Lower leg skin (tissue), 4 donors: ENCODE measurements around the gene MYADML2. TPM values are rescaled to one million over a fixed set of nuclear protein-coding genes. Genes with fewer than 3 reads are reported as not detected.
"Not testable (repeated sequence)": the region's sequence is repeated elsewhere in the genome, so short reads cannot be mapped to it uniquely, and the experiment has no call there.

Experiments
- DNase-seq, 2 donors: peaks; one replicate each; pipeline ENCODE4 v3.0.0-alpha.2; 2019; ENCODE audit warnings: low spot score in 2 of 2
- H3K4me3 ChIP-seq: fragments of 200-600 bp; sonication (generic); 2 replicates; pipeline ENCODE4 v1.5.1; 2017; ENCODE audit warnings: mild to moderate bottlenecking, low read depth; ENCODE audit not compliant: poor library complexity, severe bottlenecking
- CTCF ChIP-seq, 3 donors: fragments of 450-650 bp; IDR thresholded peaks; one replicate each; pipeline ENCODE4 v1.5.1; 2016; ENCODE audit warnings: antibody characterized with exemption in 3 of 3, mild to moderate bottlenecking in 3 of 3, moderate library complexity in 2 of 3
- POLR2A ChIP-seq, 2 donors: fragments of 450-650 bp; IDR thresholded peaks; one replicate each; pipeline ENCODE4 v1.6.1; 2016 to 2017; ENCODE audit warnings: antibody characterized with exemption in 2 of 2, mild to moderate bottlenecking in 1 of 2, moderate library complexity in 1 of 2
- WGBS, 2 donors: methylation state at CpG; one replicate each; pipeline ENCODE4 v1.1.5; 2018; 5-methylcytosine and 5-hydroxymethylcytosine counted together
- intact Hi-C: fragments of 100-400 bp; cut with DNase I; formaldehyde crosslinking; loops from one replicate; pipeline ENCODE4 v1.15.0; 2023; ENCODE audit warnings: low total_unique reads
- total RNA-seq, 4 donors: library from RNA; depleted of rRNA; stranded (reverse); fragments of >200 nt; gene quantifications; one replicate each; pipeline ENCODE4 v1.1.0, GENCODE V29; 2016

The MYADML2 gene
- total RNA-seq, 4 donors from 2014 or later, result not detected

- 84 to 85% methylated on average over 40 to 43 of the region's 45 CpGs for WGBS, 2 donors
- no peak for TF ChIP-seq POLR2A (IDR thresholded peaks at IDR 0.05)
- no peak for TF ChIP-seq CTCF (IDR thresholded peaks at IDR 0.05)
- H3K4me3 ChIP-seq, result no peak overlapping the region
- intact Hi-C loops, result no loop called here
- DNase-seq, result no peak
Measured at GRCh38 chr17:81956607-81957589, 9.9 kb upstream of the MYADML2 start.

GRCh38 chr17:81955756-81956544 lies 8.9 kb upstream of the MYADML2 start:
- H3K4me3 ChIP-seq, result no peak overlapping the region
- intact Hi-C loops, result no loop called here
- TF ChIP-seq CTCF (IDR thresholded peaks at IDR 0.05), result no peak
- TF ChIP-seq POLR2A (IDR thresholded peaks at IDR 0.05), result no peak
- DNase-seq, result no peak
- 85 to 88% methylated on average over 11 of the region's 13 CpGs for WGBS, 2 donors

GRCh38 chr17:81955058-81955681 lies 8.1 kb upstream of the MYADML2 start:
- no peak for TF ChIP-seq POLR2A (IDR thresholded peaks at IDR 0.05)
- TF ChIP-seq CTCF (IDR thresholded peaks at IDR 0.05), result no peak
- intact Hi-C loops, result no loop called here
- WGBS, 2 donors, result 92 to 95% methylated on average over 25 of the region's 26 CpGs
- DNase-seq, result no peak
- no peak overlapping the region for H3K4me3 ChIP-seq

GRCh38 chr17:81954131-81955057 lies 7.4 kb upstream of the MYADML2 start:
- H3K4me3 ChIP-seq, result no peak overlapping the region
- WGBS, 2 donors, result 87 to 88% methylated on average over 18 to 19 of the region's 19 CpGs
- intact Hi-C loops, result no loop called here
- DNase-seq, result no peak
- TF ChIP-seq CTCF (IDR thresholded peaks at IDR 0.05) (no peak), POLR2A (IDR thresholded peaks at IDR 0.05) (no peak)

- 79 to 80% methylated on average over 5 of the region's 5 CpGs for WGBS, 2 donors
- H3K4me3 ChIP-seq, intact Hi-C loops, DNase-seq: not testable (repeated sequence)
Measured at GRCh38 chr17:81953443-81953842, 6.4 kb upstream of the MYADML2 start.
